Activated CD4-positive, CD25-positive, alpha-beta regulatory T cell treated with anti-CD3 and anti-CD28 coated beads, Interleukin-2, amount 50 U/mL, for 24 hours (primary cell): ENCODE data around the gene FAM13A.
A peak's percentile ranks its signal among the peaks of the same experiment; 100 is the strongest.
"Not testable (repeated sequence)": the region's sequence is repeated elsewhere in the genome, so short reads cannot be mapped to it uniquely, and the experiment has no call there.

Source experiments
- ATAC-seq, 2 donors: fragments of 150-1000 bp; cut with Tn5 transposase; one replicate each; pipeline ENCODE4 v1.10.0; 2021; ENCODE audit warnings: mild to moderate bottlenecking in 1 of 2, moderate library complexity in 1 of 2

FAM13A gene

DNA sequence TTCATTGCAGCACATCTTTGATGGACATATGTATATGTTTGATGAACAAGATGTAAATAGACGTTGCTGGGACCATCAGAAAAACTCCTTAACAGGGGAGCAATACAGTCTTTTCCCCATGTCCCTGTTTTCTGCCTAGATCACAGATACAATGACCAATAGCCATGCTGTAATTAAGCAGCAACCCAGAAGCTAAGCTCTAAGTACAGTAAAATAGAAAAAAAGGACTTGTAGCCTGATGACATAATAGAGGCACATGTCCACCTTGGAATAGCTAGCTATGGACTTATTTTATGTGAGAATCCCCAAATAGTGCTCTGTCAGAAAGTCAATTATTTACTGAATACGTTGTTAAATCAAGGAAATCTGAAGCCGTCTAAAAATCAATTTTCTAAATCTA lies 14.9 kb downstream of the FAM13A start:
- ATAC-seq, result no peak

DNA sequence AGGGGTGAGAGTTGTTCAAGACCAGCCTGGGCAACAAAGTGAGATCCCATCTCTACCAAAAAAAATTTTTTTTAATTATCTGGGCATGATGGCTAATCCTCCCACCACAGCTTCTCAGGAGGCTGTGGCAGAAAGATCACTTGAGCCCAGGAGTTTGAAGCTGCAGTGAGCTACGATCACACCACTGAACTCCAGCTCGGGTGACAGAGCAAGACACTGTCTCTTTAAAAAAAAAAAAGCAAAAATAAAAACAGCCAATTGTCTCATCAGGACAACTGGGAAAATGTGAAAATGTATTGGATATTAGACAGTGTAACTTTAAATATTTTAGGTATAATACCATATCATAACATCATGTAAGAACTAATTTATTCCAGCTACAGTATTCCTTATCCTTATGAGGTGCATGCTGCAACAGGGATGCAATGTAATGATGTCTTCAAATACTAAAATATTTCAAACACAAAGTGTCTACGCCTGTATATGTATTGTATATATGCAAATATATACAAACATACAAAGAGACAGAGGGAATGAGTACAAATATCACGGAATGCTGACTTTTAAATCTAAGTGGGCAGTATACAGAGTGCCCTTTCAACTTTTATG lies 17.2 kb downstream of the FAM13A start:
- ATAC-seq, result no peak

- ATAC-seq, result no peak
Observed at GRCh38 chr4:89036535-89036934, 20.4 kb downstream of the FAM13A start.

- ATAC-seq, result no peak
Observed at GRCh38 chr4:89031272-89031671, 25.7 kb downstream of the FAM13A start.

- ATAC-seq, result peak; percentile 82
Observed at GRCh38 chr4:89029591-89029990, 27.4 kb downstream of the FAM13A start.

DNA sequence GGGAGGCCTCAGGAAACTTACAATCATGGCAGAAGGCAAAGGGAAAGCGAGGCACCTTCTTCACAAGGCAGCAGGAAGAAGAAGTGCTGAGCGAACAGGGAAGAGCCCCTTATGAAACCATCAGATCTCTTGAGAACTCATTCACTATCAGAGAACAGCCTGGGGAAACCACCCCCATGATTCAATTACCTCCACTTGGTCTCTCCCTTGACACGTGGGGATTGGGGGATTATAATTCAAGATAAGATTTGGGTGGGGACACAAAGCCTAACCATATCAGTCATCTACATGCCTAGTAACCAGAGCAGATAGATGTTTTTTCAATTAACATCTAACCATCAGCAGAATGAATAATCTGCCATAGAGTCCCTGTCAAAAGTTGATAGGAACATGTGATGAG lies 30.4 kb downstream of the FAM13A start:
- ATAC-seq, result peak; percentile 19 to 33

- ATAC-seq, result peak; percentile 78 to 83
Observed at GRCh38 chr4:89024051-89024675, 32.8 kb downstream of the FAM13A start.

DNA sequence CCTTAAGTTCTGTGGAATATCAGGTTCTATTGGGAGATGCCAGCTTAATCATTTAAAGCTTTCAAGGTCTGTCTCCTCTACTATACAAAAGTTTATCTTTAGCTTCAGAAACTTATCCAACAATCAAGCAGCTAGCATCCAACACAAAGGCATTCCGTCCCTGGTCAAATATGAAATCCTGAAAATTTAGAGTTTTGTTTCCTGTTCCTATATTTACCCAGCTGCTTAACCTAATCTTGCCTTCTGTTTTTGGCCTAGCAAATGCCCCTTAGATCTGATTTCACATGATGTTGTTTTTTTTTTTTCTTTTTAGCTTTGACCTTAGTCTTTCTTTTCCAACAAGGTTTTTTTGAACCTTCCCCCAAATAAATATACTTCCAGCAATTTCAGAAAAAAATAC lies 33.8 kb downstream of the FAM13A start:
- ATAC-seq, result no peak

DNA sequence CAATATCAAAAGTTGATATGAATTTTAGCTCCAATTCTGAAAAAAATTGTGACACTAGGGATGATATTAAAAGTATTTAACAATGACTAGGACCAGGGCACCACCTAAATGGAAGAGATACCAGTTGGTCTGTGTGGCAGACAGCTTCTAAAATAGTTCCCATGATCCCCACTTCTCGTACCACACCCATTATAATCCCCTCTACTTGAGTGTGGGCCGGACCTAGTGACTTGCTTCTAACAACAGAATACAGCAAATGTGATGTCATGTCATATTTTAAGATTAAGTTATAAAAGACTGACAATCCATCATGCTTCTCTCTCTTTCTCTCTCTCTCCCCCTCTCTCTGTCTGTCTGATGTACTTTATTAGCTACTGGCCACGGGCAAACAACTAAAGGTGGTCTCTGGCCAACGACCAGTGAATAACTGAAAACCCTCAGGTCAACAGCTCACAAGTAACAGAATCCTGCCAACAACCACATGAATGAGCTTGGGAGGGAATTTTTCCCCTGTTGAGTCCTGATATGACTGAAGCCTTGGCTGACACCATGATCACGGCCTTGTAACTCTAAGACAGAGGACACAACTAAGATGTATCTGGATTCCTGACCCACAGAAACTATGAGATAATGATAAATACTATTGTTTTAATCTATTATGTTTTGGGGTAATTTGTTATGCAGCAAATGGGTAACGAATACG lies 34.4 kb downstream of the FAM13A start:
- no peak for ATAC-seq

GRCh38 chr4:89021684-89022083 lies 35.3 kb downstream of the FAM13A start:
- no peak for ATAC-seq

GRCh38 chr4:89021062-89021461 lies 35.9 kb downstream of the FAM13A start:
- no peak for ATAC-seq

- not testable (repeated sequence) for ATAC-seq
Observed at GRCh38 chr4:89014897-89015296, 42.1 kb downstream of the FAM13A start.

- ATAC-seq, result no peak
Observed at GRCh38 chr4:89009761-89010369, 47.1 kb downstream of the FAM13A start.

DNA sequence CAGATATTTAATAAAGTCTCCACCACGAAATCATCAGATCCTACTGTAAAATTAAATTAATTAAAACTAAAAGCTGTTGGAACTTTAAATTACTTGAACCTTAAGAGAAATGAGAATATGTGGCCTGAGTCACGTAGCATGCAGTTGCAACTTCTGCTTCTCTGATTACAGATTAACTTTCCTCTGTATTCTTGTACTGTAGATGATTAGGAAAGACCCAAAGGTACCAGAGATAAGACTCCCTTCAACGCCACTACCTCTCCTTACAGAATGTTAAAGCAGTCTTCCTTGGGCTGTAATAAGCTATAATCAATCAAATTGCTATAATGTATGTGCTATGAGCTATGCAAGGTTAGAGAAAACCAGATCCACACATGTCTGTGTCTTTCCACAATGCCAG lies 47.9 kb downstream of the FAM13A start:
- no peak for ATAC-seq

DNA sequence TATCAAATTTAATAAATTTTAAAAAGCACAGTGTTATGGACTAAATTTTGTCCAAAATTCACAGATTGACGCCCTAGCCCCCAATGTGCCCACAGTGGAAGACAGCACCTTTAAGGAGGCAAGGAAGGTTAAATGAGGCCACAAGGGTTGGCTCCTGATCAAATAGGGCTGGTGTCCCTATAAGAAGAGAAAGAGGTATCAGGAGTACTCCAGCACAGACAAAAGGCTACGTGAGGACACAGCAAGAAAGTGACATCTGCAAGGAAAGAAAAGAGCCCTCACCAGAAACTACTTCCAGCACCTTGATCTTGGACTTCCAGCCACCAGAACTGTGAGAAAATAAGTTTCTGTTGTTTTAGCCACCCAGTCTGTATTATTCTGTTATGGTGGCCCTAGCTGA lies 48.8 kb downstream of the FAM13A start:
- no peak for ATAC-seq

- ATAC-seq, result no peak
Observed at GRCh38 chr4:89007338-89007939, 49.5 kb downstream of the FAM13A start.

DNA sequence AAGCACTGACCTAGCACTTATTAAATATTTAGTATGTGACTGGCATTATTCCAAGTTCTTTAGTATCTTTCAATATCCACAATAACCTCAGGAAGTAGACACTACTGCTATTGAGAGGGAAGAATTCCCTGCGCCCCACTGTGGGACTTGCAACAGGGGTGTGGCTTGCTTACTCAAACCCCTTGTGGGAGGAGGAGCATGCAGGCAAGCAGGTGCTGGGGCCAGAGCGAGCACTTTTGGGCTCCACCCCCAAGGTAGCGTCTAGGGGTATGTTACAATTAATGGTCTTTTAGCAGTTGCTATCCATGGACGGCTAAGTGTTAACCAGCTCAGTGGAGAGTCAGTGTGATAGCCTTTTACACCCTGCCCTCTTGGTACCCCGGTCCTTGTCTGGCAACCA lies 50.7 kb downstream of the FAM13A start:
- no peak for ATAC-seq

DNA sequence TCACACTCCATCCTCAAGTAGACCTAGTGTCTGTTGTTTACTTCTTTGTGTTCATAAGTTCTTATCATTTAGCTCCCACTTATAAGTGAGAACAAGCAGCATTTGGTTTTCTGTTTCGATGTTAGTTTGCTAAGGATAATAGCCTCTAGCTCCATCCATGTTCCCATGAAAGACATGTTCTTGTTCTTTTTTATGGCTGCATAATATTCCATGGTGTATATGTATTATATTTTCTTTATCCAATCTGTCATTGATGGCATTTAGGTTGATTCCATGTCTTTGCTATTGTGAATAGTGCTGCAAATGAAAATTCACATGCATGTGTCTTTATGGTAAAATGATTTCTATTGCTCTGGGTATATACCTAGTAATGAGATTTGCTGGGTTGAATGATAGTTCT lies 51.9 kb downstream of the FAM13A start:
- not testable (repeated sequence) for ATAC-seq

DNA sequence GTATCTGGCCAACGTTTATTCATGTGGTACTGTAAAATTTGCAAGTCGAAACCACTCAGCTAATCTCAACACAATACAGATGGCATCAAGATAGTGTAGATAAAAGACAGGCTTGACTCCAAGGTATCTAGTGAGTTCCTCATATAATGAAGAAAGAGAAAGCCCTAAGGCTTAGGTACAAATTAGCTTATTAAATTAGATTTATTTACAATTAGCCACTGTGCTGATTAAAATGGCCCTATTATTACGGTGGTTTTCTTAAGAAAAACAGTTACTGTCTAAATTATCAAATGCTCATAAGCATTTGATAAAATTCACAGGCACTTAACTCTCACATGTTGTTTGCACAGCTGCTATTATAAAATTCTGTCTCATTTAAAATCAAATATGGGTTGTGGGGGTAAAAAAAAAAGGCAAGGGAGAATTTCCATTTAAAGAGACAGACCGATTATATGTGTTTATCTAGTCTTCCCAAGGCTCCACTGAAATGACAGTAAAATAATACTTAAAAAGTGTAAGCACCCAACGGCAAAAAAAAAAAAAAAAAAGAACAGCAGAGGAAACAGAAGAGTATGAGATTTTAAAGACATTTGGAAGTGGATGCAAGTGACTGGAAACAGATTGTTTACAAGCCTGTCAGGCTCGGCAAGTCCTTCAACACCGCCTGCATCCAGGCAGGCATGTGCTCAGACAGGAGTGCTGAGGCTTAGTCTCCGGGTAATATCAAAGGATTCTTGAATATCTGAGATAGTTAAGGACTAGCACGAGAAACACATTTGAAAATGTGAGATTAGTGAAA lies 55.1 kb downstream of the FAM13A start:
- no peak for ATAC-seq

GRCh38 chr4:89000844-89001360 lies 56.1 kb downstream of the FAM13A start:
- ATAC-seq, result no peak

- no peak for ATAC-seq
Observed at GRCh38 chr4:89000382-89000781, 56.6 kb downstream of the FAM13A start.

DNA sequence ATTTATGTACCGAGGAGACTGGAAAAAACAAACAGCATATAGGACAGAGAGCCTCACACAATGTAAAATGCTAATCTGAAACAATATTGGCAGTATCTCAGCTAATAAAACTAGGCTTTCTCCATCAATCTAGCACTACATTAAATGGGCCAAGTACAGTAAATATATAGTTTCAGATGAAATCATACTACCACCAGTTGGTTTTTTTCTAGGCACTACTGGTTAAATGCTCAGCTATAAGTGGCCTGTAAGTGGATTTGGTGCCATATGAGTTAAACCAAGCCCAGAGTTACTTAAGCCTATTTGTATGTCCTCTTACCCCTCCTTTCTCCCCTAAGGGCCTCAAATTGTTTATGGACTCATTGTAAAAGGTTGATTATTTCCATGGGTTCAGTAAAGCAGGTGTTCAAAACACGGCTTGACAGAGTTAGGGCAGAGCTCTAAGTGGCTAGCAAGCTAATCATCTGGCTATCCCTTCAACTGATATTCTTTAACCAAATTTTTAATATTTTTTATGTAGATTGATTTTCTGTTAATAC lies 57.5 kb downstream of the FAM13A start:
- ATAC-seq, result no peak
